HG03378 (cell line): ENCODE measurements around the gene CASP8.

Experiments used
- ATAC-seq: cut with Tn5 transposase; IDR thresholded peaks from one replicate; pipeline ENCODE4 v1.9.1; 2021; ENCODE audit warnings: mild to moderate bottlenecking, moderate library complexity; ENCODE audit not compliant: unreplicated experiment

The CASP8 gene

DNA sequence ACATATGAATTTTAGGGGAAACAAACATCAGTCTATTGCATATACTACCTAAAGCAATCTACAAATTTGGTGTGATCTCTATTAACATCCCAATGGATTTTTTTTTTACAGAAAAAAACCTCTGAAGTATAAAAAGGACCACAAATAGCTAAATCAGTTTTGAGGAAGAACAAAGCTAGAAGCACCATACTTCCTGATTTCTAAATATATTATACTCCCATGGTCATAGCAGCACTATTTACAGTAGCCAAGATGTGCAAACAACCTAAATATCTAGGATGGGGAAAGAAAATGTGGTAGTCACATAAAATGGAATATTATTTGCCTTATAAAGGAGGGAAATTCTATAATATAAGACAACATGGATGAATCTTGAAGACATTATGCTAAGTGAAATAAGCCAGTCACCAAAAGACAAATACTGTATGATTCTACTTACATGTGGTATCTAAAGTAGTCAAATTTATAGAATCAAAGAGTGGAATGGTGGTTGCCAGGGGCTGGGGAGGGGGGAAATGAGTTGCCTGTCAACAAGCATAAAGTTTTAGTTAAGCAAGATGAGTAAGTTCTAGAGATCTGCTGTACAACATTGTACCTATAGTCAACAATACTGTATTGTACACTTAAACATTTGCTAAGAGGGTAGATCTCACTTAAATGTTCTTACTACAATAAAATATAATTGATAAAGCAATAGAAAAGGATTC, 17.6 kb upstream of the CASP8 start:
- ATAC-seq, result no peak

DNA sequence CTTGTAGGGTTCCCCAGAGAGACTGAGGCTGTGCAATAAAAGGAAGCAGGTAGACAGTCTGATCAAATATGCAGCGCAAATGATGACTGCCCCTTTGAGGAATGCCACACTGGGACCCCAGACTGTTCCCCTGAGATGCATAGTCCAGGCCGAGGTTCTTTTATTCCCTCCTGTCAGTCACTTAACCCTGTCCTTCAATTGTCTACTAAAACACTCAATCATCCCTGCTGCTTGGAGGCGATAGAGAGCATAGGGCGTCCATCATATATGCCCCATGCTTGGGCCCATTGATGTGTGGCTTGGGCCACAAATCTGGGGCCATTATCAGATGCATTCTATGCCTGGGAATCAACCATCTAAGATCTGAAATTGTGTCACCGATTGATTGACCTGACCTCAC, 15.5 kb upstream of the CASP8 start:
- no peak for ATAC-seq

DNA sequence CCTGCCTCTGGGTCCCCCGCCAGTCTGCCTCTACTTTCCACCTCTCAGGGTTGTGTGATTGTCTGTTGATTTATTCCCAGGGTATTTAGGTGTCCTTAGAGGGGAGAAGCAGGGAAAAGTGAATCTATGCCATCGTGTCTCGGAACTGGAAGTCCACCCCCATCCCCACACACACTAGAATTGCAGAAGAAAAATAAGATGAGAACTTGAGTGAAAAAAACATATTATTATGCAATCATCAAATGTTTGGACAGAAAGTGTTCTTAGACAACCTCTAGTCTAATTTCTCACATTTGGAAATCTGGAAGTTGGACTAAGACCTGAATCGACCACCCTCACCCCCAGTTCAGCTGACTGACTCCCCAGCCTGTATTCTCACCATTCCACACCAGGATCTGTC, 14.1 kb upstream of the CASP8 start:
- no peak for ATAC-seq

DNA sequence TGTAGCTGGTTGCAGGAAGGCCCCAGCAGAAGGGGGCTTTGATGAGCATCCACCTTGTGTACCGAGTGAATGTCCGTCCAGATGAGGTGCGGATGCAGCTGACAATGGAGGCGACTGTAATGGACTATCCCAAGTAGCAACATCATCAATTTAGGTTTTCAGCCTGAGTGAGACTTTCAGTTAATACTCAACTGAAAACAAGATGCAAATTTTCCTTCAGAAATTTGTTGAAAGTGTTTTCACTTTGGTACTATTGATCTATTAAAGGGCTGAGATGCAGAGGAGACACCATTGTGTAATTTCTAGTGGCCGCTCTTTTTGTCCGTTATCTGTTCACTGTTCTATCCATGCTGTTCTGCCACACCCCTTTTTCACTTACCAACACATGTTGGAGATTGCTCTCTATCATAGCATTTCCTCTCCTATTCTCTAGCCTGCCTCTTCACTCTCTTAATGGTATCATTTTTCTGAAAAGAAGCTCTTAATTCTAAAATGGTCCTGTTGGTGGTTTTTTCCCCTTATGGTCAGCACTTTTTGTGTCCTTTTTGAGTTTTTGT, 12.0 kb upstream of the CASP8 start:
- ATAC-seq, result no peak

DNA sequence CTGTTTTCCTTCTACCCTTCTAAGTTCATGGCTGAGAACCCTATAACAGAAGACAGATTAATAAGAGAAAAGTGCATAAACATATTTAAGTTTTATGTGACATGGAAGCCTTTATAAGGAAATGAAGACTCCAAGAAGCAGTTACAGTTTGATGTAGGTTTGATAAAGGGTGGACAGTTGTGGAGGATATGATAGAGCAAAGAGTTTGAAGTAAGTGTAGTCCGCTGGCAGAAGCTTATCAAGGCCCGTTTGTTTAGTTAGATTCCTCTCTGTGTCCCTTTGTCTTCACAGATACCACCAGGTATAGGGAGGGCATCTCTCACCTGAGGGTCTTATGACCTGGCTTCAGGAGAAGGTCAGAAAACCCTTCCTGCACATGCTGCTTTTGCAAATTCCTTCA, 10.4 kb upstream of the CASP8 start:
- ATAC-seq, result no peak

DNA sequence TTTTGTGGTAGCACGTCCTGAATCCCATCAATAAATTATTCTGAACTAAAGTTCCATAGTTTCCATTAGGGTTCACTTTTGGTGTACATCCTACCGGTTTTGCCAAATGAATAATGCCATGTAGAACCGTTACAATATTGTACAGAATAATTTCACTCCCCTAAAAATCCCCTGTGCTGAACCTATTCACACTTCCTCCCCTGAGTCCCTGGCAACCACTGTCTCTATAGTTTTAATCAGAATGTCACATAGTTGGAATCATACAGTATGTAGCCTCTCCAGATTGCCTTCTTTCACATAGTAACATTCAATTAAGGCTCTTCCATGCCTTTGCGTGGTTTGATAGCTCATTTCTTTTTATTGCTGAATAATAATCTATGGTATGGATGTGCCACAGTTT, 9.6 kb upstream of the CASP8 start:
- ATAC-seq, result no peak

DNA sequence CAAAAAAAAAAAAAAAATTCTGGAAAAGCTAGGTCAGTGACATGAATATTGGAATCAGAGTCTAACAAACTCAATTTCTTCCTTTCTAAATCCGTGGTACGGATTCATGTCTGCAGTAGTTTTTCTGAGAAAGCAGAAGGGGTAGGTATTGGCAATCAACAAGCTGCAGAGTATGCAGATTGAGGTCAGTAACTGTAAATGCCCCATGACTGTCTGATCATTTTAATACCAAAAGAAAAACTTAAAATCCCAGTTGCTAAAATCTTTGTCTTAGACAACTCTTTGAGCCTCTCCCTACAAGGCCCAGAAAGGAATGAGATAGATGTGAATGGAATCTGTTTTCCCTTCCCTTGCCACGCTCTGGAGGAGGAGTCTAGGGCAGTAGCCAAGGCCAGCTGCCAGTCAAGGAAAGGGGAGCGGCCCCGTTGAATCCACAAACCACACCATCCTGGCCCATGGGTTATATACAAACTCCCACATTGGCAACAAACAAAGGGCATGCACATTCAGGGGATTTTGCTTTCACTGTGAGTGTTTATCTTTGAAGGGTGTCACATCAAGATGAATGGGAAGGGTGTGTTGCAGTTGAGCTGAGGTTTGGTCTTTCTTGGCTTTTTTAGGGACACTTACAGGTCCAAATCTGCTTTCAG, 6.1 kb upstream of the CASP8 start:
- no peak for ATAC-seq

DNA sequence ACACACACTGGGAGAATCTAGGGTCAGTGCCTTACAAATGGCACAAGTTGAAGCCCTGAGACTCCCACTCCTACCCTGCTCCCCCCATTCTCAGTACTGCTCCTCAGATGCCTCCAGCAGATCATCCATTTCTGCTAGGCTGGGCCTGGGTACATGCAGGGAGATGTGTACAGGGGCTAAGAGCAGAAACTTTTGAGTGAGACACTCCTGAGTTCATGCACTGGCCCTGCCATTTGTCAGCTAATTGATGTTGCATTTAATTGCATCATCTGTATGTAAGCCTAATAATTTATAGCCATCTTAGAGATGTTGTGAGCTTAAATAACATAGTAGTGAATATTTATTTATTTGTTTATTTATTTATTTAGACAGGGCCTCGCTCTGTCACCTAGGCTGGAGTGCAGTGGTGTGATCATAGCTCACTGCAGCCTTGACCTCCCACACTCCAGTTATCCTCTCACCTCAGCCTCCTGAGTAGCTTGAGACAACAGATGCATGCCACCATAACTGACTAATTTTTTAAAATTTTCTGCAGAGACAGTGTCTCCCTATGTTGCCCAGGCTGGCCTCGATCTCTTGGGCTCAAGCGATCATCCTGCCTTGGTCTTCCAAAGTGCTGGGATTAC, 4.8 kb upstream of the CASP8 start:
- no peak for ATAC-seq

DNA sequence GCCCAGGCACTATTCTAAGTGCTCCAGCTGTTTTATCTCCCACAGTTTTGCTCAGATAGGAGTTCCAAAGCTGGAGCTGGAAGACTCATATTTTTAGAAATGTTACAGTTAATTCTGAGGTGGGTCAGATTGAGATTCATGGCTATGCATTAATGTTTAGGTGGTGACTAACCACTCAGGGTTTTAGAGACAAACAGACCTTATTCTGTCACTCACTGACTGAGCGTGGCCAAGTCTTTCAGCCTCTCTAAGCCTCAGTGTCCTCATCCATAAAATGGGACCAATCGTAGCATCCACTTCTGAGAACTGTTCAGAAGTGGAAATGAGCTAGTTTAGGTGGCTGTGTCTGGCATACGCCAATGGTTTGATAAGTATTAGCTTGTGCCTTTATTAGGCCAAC, 4.3 kb upstream of the CASP8 start:
- ATAC-seq, result no peak

DNA sequence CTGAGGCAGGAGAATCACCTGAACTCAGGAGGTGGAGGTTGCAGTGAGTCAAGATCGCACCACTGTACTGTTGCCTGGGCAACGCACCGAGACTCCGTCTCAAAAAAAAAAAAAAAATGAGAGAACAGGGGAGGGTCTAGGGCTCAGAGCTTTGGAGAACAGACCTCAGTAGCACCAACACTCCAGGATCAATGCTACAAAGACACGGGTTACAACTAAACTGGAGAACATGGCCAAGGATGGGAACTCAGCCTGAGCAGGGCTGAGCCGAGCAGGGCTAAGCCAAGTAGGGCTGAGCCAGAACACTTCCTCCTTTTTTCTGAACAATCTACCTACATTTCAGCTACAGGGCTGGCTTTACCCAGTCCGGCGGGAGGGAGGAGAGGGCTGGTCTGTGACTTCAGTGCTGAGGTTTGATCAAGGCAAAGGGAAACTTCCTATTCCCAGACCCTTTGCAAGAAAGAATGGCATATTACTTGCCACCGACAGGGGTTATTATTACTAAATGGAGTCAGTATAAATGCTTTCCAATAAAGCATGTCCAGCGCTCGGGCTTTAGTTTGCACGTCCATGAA, 2.9 kb upstream of the CASP8 start:
- peak; percentile 42 for ATAC-seq

DNA sequence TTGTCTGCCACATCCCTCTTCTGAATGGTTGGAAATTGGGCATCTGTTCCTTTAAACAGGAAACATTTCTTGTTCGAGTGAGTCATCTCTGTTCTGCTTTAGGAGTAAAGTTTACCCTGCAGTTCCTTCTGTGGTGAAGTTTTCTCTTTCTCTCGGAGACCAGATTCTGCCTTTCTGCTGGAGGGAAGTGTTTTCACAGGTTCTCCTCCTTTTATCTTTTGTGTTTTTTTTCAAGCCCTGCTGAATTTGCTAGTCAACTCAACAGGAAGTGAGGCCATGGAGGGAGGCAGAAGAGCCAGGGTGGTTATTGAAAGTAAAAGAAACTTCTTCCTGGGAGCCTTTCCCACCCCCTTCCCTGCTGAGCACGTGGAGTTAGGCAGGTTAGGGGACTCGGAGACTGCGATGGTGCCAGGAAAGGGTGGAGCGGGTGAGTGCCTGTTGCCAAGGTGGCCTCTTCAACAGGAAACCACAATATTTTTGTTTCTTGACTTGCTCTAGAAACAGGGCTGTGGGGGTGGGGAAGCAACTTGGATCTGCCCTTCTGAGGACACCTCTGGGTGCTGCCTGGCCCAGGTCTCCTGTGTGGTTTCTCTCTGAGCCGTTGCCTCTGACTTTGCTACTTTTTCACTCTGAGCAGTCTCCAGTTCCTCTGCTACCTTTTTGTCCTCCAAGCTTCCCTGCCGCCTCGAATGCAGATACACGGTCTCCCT, 2.2 kb upstream of the CASP8 start:
- ATAC-seq, result peak; percentile 62

DNA sequence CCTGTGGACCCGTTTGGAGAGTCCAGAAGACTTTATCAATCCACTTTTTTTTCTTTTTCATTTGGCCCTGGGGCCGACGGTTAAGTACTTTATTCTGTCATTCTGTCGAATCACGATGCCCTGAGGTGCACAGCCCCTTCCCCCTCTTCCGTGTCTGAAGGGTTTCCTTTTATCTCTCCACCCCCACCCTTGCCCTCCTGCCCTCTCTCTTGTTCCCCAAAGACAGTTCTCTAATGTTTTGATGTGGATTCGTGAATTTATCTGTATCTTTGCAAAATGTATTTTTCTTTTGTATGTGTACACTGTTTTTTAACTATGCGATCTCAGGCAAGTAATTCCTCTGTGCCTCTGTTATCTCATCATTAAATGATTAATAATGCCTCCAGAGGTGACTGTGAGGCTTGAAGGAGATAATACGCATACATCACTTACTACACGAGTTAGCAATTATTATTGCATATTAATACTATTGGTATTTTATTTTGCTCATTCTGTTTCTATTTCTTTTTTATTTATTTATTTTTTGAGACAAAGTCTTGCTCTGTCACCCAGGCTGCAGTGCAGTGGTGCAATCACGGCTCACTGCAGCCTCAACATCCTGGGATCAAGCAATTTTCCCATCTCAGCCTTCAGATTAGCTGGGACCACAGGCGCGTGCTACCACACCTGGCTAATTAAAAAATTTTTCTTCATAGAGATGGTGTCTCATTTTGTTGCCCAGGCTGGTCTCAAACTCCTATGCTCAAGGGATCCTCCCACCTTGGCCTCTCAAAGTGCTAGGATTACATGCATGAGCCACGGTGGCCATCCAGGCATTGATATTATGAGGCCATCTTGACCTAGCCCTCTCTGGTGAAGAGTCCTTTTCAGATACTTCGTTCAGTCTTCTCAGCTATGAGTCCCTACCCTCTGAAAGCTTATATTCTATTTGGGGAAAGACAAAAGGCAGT, 1.4 kb upstream of the CASP8 start:
- ATAC-seq, result no peak

DNA sequence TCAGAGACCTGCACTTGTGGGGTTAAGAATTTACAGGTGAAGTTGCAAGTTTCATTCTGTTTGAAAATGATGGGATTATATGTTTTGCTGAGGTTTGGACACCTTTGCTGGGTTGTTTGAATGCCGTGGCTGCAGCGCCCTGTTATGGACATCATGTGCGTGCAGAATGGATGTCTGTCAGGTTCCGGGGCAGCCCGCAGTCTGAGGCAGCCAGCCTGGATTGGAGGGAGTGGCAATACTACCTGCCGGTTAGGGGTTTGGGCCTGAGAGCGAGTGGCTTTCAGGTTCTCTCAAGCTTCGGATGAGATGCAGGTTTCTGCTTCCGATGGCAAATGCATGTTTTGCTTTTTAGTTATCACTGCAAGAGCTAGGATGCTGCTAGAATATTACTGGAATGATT, 1.1 kb downstream of the CASP8 start:
- no peak for ATAC-seq

DNA sequence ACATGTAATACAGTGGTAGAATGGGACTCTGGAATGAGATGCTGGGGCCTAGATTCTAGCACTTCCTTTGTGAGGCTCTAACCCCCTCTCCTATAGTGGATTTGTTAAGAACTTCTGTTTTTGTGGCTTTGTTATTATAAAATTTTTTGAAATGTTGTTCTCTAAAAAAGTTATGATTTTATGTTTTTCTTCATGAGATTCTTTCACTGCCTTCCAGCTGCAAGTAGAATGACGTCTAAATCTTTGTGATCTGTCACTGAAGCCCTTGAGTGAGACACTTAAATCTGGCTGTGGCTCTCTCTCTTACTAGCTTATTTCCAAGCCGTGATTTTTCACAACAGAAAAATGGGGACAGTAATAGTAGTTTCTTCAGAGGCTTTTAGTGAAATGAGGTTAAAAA, 1.6 kb downstream of the CASP8 start:
- ATAC-seq, result no peak

DNA sequence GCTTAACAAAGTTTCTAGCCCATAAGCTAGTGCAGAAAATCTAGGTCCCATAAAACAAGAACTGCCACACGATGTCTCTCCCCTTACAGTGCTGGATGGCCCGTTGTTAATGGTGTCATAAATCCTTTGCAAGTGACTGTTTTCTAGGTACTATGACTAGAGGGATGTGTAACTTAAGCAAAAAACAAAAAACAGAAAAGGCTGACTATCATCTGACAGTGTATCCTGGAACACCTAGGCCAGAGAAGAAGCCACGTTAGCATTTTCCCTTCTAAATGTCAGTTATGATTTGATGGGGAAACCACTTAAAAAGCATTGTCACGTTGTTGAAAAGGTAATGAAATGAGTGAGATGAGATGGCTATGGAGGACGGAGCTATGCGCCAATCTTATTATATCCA, 2.4 kb downstream of the CASP8 start:
- no peak for ATAC-seq

DNA sequence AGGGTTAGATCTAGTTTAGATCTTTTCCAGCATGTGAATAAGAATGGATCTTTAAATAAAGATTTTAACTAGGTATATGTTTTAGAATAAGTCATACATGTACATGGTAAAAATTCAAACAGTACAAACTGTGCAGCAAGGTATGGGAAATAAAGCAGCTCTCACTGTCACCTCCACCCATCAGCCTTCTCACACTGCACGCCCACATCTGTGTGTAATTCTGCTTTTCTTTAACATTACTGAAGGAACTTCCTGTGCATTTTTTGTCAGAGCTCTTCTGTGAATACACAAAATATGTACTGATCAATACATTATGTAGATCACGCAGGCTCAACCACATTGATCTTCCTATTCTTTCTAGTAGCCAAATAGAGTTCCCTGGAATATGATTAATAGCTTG, 3.4 kb downstream of the CASP8 start:
- ATAC-seq, result no peak

DNA sequence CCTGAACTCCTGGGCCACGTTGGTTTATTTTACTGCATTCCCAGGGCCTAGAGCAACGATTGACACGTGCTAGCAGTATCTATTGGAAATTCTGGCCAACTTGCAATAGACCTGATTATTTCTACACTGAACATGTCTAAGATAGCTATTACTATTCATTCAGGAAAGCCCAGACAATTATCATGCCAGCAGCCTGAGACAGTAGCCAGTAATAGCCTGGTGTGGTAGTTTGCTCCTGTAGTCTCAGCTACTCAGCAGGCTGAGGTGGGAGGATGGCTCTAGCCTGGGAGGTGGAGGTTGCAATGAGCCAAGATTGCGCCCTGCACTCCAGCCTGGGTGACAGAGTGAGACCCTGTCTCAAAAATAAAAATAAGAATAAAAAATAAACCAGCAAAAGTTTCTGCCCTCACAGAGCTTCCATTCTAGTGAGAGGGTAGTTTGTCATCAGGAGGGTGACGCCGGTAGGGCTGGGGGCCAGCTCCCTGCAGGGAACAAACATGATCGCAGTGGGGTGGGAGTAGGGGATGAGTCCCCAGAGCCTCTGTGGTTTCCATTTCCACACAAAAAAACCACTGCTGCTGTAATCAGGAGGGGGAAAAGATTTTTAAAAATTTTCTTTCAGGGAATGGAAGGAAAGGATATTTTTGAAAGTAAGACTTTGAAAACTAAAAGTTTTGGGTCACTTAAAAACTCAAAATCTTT, 4.3 kb downstream of the CASP8 start:
- no peak for ATAC-seq

DNA sequence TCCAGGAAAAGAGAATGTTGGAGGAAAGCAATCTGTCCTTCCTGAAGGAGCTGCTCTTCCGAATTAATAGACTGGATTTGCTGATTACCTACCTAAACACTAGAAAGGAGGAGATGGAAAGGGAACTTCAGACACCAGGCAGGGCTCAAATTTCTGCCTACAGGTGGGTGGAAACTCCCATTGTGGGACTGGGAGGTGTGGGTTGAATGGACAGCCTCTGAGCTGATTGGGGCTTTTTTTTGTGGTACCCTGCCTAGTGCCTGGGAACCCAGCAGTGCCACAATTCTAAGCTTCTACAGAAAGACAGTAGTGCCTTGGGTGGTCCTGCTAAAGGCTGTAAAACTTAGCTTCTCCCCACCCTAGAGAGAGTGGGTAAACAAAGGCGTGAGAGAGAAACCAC, 6.3 kb downstream of the CASP8 start:
- ATAC-seq, result no peak

DNA sequence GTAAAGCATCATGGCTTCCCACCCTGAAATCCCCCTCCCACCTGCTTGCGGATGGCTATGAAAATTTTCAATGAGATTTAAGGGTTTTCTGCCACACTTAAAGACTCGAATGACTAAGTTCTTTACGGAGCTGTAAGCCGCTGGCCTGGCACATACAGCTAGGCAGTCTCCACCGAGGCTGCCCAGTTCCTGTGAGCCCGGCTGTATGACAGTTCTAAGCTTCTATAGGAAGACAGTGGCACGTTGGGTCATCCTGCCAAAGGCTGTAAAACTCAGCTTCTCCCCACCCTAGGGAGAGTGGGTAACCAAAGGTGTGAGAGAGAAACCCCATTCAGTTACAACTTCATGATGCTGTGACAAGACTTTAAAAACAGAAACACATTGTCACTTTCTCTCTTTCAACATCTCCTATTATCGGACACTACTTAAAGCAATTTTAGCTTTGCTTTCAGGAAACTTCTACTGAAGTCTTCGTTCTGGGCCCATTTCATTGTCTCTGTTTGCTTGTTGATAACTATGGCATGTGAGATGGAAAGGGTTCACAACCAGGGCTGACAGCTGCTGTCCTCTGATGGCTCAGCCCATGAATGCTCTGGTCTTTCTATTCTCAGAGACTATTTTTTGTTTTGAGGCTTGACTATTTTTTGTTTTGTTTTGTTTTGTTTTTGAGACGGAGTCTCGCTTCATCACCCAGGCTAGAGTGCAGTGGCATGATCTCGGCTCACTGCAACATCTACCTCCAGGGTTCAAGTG, 7.1 kb downstream of the CASP8 start:
- no peak for ATAC-seq
